Measurements from ENCODE around the gene AWAT2.

AWAT2 gene

DNA sequence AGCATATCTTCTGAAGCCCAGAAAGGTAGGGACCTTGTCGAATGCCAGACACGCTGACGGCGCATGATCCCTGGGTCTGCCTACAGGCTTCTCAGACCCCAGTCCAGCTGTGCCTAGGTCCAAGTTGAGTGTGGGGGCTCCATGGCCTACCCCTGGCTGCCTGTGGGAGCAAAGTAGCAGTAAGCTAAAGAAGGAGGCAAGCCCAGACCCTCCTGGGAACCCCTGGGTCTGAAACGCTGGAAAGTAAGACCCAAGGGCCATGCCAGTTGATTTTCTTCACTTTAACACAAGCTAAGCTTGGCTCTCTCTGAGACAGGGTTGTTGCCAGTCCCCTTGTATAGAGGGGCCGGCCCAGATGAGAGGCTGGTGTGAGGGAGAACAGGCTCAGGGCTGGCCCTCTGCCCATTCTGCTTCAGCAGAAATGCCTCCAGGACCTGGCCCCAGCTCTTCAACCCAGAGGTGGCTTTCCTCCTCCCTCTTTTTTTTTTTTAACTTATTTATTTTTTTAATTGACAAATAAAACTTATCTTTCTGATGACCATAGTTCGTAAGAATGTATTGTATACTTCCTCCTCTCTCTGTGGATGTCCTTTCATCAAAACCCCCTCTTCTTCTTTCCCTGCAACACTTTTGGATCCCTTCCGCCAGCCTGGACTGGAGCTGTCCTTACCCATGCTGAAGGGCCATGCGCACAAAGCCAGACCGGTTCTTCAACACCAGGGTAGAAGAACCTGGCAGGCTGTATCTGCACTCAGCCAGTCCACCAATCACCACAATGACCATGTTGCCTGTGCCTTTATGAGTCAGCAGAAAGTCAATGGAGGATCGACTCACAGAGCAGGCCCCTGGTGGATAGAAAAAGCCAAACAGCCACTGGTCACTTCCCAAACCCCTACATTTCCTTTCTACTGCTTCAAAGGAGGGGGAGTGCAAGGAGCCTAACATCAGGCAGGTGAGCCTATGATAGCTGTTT is 7.1 kb downstream of the AWAT2 start:
- no peak for DNase-seq

DNA sequence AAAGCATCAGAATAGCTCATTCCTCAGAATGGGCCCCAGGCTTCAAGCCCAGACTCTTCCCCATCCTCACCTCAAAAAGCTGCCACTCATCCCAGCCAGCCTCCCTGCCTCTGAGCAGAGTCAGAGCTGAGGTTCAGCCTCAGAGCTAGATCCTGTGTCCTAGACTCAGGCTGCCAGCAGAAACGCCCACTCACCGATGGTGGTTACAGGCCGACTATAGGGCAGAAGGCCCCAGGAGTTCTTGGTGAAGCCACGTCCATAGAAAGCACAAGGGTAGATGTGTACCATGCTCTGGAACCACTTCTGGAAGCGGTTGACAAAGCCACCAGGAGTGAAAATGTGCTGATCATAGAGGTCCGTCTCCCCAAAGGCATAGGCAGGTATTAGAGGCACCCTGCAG is 7.7 kb downstream of the AWAT2 start:
- DNase-seq, result no peak

DNA sequence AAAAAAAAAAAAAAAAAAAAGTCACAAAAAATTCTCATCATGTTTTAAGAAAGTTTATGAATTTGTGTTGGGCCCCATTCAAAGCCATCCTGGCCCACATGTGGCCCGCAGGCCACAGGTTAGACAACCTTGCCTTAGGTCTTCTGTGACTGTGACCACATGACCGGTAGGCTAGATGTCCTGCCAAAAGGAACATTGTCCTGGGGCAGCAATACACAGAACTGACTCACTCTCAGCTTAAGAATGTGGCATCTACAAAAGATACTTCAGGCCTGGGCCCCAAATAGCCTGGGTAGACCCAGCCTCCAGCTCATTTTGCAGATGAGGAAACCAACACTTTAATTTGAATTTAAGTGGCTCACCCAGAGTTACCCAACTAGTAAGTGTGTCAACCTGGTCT is 10.0 kb downstream of the AWAT2 start:
- DNase-seq, result no peak

DNA sequence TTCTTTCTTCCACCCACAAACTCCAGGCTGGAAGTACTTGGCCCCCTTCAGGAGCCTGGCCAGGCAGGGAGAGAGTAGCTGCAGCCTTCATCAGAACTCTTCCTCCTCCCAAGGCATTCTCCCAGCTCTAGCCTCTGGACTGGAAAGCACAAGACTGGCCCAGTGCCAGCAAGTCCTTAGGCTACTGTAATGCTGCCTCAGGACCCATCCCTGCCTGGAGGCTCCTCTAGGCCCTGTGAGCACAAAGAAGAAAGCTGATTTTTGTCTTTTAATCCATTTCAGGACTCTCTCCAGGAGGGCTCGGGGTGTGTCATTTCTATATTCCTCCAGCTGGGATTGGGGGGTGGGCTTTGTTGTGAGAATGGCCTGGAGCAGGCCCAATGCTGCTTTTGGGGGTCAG is 10.8 kb downstream of the AWAT2 start:
- DNase-seq, result no peak

GRCh38 chrX:70038515-70038914 is 11.2 kb downstream of the AWAT2 start:
- no peak for DNase-seq

DNA sequence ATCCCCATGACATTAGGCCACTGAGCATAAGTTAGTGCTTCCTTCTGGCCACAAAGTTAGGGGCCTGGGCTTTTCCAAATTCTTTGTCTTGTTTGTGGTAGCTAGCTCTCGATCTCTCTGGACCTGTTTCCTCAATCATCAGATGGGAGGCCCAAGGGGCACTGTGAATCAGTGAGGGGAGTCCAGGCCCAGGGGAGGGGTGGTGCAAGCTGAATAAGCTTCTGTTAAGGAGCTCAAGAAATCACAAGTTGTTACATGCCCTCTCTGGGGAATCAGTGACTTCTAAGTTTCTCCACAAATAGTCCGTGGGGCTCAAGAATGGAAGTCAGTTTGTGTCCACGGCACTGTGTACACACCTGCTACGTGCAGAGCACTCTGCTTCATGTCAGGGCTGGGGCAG is 15.1 kb downstream of the AWAT2 start:
- no peak for DNase-seq

DNA sequence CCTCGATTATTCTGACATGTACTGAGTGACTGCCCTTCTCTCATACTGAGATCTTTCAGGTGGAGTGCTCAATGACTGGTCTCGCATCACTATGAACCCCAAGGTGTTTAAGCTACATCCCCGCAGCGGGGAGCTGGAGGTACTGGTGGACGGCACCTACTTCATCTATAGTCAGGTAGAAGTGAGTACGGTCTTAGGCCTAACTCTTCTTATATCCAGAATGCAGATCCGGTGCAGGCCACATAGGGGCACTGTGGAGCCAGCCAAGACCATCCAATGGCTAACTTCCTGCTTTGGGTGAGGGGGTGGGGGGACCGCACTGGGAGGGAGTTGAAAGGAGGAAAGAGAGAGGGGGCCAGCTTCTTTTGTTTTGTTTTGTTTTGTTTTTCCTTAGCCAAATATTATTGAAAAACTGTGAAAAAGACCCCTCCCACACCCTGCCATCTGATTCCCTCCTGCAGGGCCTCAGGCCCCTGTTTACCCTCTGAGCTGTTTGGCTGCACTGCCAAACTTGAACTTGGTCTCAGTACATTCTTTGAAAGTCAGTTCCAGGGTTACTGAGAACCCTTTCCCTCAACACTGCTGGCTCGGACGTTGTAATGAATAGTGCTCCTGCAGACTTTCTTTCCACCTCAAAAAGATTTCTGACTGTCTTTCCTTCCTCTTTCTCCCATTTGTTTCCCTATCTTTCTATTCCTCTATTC is 16.2 kb downstream of the AWAT2 start:
- peak in 8 of 56 donors; percentile 0 to 24 (median 6) for DNase-seq

- DNase-seq, result no peak
These were observed 16.9 kb downstream of the AWAT2 start for GRCh38 chrX:70032792-70033191.

DNA sequence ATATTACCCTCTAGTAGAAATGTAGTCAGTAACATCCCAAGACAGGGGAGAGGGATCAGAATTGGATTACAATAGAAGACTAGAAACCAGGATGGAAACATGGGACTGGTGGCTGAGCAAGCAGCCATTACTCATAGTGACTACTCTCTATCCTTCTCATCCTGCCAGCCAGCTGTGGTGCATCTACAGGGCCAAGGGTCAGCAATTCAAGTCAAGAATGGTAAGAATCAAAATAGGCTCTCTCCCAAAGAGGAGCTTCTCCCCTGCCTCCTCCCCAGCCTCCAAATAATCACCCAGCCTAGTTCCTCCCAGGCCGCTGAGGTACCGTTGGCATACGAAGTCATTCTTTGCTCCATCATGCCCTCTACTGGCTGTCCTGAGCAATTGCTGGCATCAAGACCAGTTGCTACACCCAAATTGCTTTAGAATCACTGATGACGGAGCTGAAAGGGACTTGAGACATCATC is 19.4 kb downstream of the AWAT2 start:
- DNase-seq, result peak in 32 of 56 donors; percentile 1 to 41 (median 4)

DNA sequence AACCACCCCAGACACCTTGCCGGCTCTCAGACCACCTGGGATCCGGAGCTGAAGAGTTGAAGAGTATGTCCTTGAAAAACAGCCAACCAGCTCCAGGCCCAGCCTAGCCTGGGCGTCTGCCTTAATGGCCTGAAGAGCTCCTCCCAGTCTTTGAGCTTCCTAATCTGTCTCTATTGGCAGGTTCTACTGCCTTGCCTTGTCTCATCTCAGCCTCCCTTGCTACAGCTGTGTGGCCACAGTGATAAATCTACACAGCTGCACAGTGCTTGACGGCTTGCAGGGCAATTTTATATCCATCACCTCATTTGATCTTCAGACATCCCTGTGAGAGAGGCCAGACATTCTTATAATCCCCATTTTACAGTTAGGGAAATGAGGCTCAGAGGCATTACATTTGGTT is 19.9 kb downstream of the AWAT2 start:
- DNase-seq, result no peak

DNA sequence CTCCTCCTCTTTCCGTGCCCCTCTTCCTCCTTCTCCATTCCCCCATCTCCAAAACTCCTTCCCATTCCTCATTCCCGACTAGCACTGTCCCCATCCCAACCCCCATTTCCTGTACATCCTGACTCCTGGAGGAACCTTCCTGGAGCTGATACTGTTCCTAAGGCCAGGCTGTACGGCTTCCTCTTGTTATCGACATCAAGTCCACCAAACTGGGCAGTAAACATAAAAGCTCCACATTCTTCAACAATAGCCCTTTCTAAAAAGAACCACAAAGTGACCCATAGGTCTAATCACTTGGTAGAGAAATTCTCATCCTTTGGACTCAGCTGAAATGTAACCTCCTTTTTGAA is 22.9 kb downstream of the AWAT2 start:
- DNase-seq, result no peak

GRCh38 chrX:70026112-70026850 is 23.5 kb downstream of the AWAT2 start:
- DNase-seq, result no peak

- DNase-seq, result no peak
These were observed 24.3 kb downstream of the AWAT2 start for GRCh38 chrX:70025464-70025863.

GRCh38 chrX:70022616-70023015 is 27.1 kb downstream of the AWAT2 start:
- DNase-seq, result no peak

GRCh38 chrX:70016513-70016912 is 33.2 kb downstream of the AWAT2 start:
- no peak for DNase-seq

GRCh38 chrX:70013466-70014381 is 36.0 kb downstream of the AWAT2 start:
- DNase-seq, result no peak

DNA sequence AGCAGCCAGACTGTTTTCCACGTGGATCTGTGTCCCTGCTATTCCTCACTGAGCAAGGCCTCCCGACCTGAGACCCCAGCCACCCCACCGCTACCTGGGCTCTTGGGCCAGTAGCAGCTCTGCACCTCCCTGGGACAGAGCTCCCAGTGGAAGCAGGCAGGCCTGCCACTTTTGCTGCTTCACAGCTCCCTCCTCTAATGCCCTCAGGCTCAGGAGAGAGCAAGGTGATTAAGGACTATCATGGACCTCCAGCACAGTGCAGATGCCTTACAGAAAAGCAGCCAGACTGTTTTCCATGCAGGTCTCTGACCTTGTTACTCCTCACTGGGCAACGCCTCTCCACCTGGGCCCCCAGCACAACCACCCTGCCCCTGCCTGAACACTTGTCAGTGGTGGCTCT is 37.0 kb downstream of the AWAT2 start:
- no peak for DNase-seq

DNA sequence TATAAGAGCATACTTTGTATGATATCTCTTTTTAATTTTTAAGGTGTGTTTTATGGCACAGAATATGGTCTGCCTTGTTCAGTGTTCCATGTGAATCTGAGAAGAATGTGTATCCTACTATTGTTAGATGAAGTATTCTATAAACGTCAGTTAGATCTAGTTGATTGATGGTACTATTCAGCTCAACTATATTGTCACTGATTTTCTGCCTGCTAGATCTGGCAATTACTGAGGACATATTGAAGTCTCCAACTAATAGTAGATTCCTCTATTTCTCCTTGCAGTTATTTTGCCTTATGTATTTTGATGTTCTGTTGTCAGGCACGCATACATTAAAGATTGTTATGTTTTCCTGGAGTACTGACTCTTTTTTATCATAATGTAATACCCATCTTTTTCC is 39.8 kb downstream of the AWAT2 start:
- DNase-seq, result no peak

- DNase-seq, result no peak
These were observed 40.7 kb downstream of the AWAT2 start for GRCh38 chrX:70009049-70009448.

GRCh38 chrX:70007946-70008345 is 41.8 kb downstream of the AWAT2 start:
- DNase-seq, result no peak

Measured in nucleus accumbens (tissue), 56 donors.